ENCODE measurements around the gene ZNF664. TPM values are rescaled to one million over a fixed set of nuclear protein-coding genes. Genes with fewer than 3 reads are reported as not detected.

The ZNF664 gene
- total and polyA plus RNA-seq, 2 of the 8 experiments (the other 6 are each of a cell fraction or from before 2014, with no cell fraction given) = 22.8 to 51.4 TPM

DNA sequence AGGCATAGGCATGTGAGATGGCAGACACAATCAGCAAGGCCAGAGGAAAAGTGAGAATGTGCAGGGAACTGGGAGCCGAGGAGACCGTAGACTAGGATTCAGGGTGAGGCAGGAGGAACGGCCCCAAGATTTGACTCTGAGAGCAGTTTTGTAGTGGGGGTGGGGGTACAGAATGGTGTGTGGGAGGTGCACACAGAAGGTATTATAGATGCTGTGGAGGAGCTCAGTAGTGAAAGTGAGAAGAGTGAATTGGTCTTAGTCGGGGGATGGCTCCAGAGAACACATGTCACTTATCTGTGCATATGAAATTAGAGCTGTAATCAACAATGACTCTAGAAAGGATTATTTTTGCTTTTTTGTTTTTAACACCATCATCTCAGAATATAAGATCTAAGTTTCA lies 11.9 kb downstream of the ZNF664 start:
- CTCF ChIA-PET (ENCODE audit: partially characterized antibody) = interaction anchor here (0.9 to 3.2 kb wide), 14 partner anchors 9 to 184 kb away, joined by 3 to 13 read pairs (median 5); no protein-coding TSS in a partner anchor
- Histone ChIP-seq H4K20me1 (replicated peaks in 1 of 2; ENCODE audit: control insufficient read depth in 1 of 2, insufficient read depth in 2 of 2, low read length in 2 of 2) (peaks cover 7 to 15% of the 10 kb centered on the region in 2 experiments), H3K23me2 (ENCODE audit: low read depth, low read length) (no peaks in the 10 kb centered on the region), H2BK12ac (ENCODE audit: low read depth, low read length) (no peak overlapping the region), H3K23ac (ENCODE audit: insufficient read length) (no peak overlapping the region), H3K4ac (replicated peaks; ENCODE audit: insufficient read length, low read depth, low read length) (no peak overlapping the region), H2AK5ac (ENCODE audit: low read depth, low read length) (no peak overlapping the region), H4K91ac (replicated peaks; ENCODE audit: insufficient read length, low read length) (no peak overlapping the region), H3K27ac (ENCODE audit: low read depth, low read length) (no peak overlapping the region), H2BK120ac (replicated peaks; ENCODE audit: low read depth, low read length) (no peak overlapping the region), H3K56ac (replicated peaks; ENCODE audit: insufficient read length, low read depth, low read length) (no peak overlapping the region), H4K8ac (ENCODE audit: extremely low read depth, insufficient read depth, low read length) (no peak overlapping the region), H3K4me1 (replicated peaks in 1 of 4; ENCODE audit: control insufficient read depth in 3 of 4, insufficient read depth in 4 of 4, low read length in 3 of 4) (no peaks in the 10 kb centered on the region), H2BK5ac (ENCODE audit: low read depth, low read length) (no peak overlapping the region), H2BK15ac (ENCODE audit: low read length) (no peak overlapping the region), H3K9me3 (ENCODE audit: insufficient read depth in 2 of 2, low read depth in 1 of 2, low read length in 1 of 2) (no peaks in the 10 kb centered on the region), H3K79me1 (ENCODE audit: low read depth, low read length) (no peaks in the 10 kb centered on the region; the same call in 1 of the 2 replicates), H4K5ac (ENCODE audit: insufficient read length, low read depth, low read length) (no peak overlapping the region), H3K14ac (ENCODE audit: insufficient read length) (no peak overlapping the region), H3K36me3 (ENCODE audit: control insufficient read depth in 2 of 4, insufficient read depth in 4 of 4, low read length in 3 of 4) (no peaks in the 10 kb centered on the region; a peak in 1 of 8 replicates), H3K9ac (replicated peaks in 1 of 4; ENCODE audit: extremely low read depth in 1 of 4, low read depth in 3 of 4, low read length in 3 of 4) (no peak overlapping the region), H3K4me2 (ENCODE audit: insufficient read depth in 1 of 2, low read depth in 2 of 2, low read length in 2 of 2) (no peak overlapping the region), H3K79me2 (ENCODE audit: control insufficient read depth in 1 of 2, insufficient read depth in 2 of 2, low read length in 2 of 2) (no peaks in the 10 kb centered on the region), H3K4me3 (ENCODE audit: extremely low read depth in 1 of 4, insufficient read depth in 2 of 4, low read depth in 3 of 4, low read length in 4 of 4) (no peak overlapping the region), H2BK20ac (ENCODE audit: low read length) (no peak overlapping the region), H3K27me3 (replicated peaks in 1 of 4; ENCODE audit: control insufficient read depth in 3 of 4, extremely low read depth in 1 of 4, insufficient read depth in 3 of 4, low read length in 3 of 4) (no peaks in the 10 kb centered on the region), H2AFZ (ENCODE audit: low read length) (no peak overlapping the region), H3K18ac (ENCODE audit: extremely low read depth, low read length) (no peak overlapping the region)
- no peak for DNase-seq (ENCODE audit: low read depth in 1 of 2, low spot score in 2 of 2)
- 95% methylated on average over 4 of the region's 4 CpGs; no CpG with 5 or more reads in 1 of the 2 experiments for WGBS, 2 experiments (ENCODE audit: extremely low coverage in 1 of 2, insufficient coverage in 1 of 2, insufficient read length in 1 of 2, insufficient replicate concordance in 2 of 2, low coverage in 1 of 2, low lambda C conversion rate in 2 of 2, missing lambda C conversion rate in 1 of 2)
- POLR2A ChIA-PET (ENCODE audit: partially characterized antibody) = no interaction called here
- FAIRE-seq = no peak
- TF ChIP-seq RNF2 (IDR thresholded peaks at IDR 0.05; ENCODE audit: borderline replicate concordance, low read depth, low read length, missing control alignments, poor library complexity, severe bottlenecking) (no peak), SRF (IDR thresholded peaks at IDR 0.05; ENCODE audit: low read depth, low read length) (no peak), CEBPB (IDR thresholded peaks at IDR 0.05; ENCODE audit: low read depth, low read length) (no peak), TAF1 (IDR thresholded peaks at IDR 0.05; ENCODE audit: low read depth, low read length) (no peak)
- TF ChIP-seq, protein P1, sequence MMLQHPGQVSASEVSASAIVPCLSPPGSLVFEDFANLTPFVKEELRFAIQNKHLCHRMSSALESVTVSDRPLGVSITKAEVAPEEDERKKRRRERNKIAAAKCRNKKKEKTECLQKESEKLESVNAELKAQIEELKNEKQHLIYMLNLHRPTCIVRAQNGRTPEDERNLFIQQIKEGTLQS (IDR thresholded peaks at IDR 0.05; ENCODE audit: insufficient read depth, low read depth, low read length) = no peak
